ENCODE data around the gene CCBE1.

CCBE1 gene

GRCh38 chr18:59492756-59493421 is 204.3 kb downstream of the CCBE1 start:
- DNase-seq (ENCODE audit: low read depth): no peak

- no peak for DNase-seq (ENCODE audit: low read depth)
Measured at GRCh38 chr18:59488899-59489298, 208.3 kb downstream of the CCBE1 start.

GRCh38 chr18:59485382-59485781 is 211.8 kb downstream of the CCBE1 start:
- no peak for DNase-seq (ENCODE audit: low read depth)

- DNase-seq (ENCODE audit: low read depth): no peak
Measured at GRCh38 chr18:59484561-59485328, 212.5 kb downstream of the CCBE1 start.

GRCh38 chr18:59484131-59484530 is 213.1 kb downstream of the CCBE1 start:
- DNase-seq (ENCODE audit: low read depth): no peak

GRCh38 chr18:59481436-59481835 is 215.8 kb downstream of the CCBE1 start:
- DNase-seq (ENCODE audit: low read depth): no peak

- no peak for DNase-seq (ENCODE audit: low read depth)
Measured at GRCh38 chr18:59479776-59480175, 217.4 kb downstream of the CCBE1 start.

- no peak for DNase-seq (ENCODE audit: low read depth)
Measured at GRCh38 chr18:59478591-59478990, 218.6 kb downstream of the CCBE1 start.

- no peak for DNase-seq (ENCODE audit: low read depth)
Measured at GRCh38 chr18:59477849-59478248, 219.4 kb downstream of the CCBE1 start.

GRCh38 chr18:59470561-59471121 is 226.6 kb downstream of the CCBE1 start:
- DNase-seq (ENCODE audit: low read depth): no peak

- no peak for DNase-seq (ENCODE audit: low read depth)
Measured at GRCh38 chr18:59469463-59470180, 227.6 kb downstream of the CCBE1 start.

GRCh38 chr18:59468821-59469220 is 228.4 kb downstream of the CCBE1 start:
- DNase-seq (ENCODE audit: low read depth): no peak

GRCh38 chr18:59467497-59467896 is 229.7 kb downstream of the CCBE1 start:
- no peak for DNase-seq (ENCODE audit: low read depth)

- no peak for DNase-seq (ENCODE audit: low read depth)
Measured at GRCh38 chr18:59466980-59467379, 230.2 kb downstream of the CCBE1 start.

- DNase-seq (ENCODE audit: low read depth): no peak
Measured at GRCh38 chr18:59464486-59464885, 232.7 kb downstream of the CCBE1 start.

- DNase-seq (ENCODE audit: low read depth): no peak
Measured at GRCh38 chr18:59461171-59461570, 236.1 kb downstream of the CCBE1 start.

- no peak for DNase-seq (ENCODE audit: low read depth)
Measured at GRCh38 chr18:59460072-59460420, 237.2 kb downstream of the CCBE1 start.

GRCh38 chr18:59459369-59460071 is 237.7 kb downstream of the CCBE1 start:
- DNase-seq (ENCODE audit: low read depth): no peak

GRCh38 chr18:59458575-59458974 is 238.6 kb downstream of the CCBE1 start:
- DNase-seq (ENCODE audit: low read depth): no peak

GRCh38 chr18:59456657-59457056 is 240.6 kb downstream of the CCBE1 start:
- DNase-seq (ENCODE audit: low read depth): no peak

GRCh38 chr18:59455728-59456276 is 241.4 kb downstream of the CCBE1 start:
- DNase-seq (ENCODE audit: low read depth): no peak

All from stimulated activated CD8-positive, alpha-beta memory T cell treated with anti-CD3 and anti-CD28 coated beads, Interleukin-4, amount 100 ng/mL, for 24 hours (primary cell).